ENCODE results near the gene MCFD2.

DNA sequence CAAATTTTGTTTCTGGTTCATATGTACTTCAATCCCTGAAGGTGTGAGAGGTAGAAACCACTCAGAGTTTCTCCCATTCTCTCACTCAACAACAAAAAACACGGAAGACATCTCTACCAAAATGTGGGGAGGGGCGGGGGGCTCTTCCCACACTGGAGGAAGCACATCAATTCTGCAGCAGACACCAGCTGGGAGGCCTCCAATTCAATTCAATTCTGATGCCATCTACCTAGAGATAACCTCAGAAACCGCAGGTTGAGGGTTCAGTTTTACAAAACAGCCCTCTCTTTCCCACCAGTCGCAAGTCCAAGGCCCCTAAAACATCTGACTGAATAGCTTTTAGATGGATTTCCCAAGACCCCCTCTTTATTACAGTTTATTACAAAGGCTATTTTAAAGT is 7.0 kb upstream of the MCFD2 start:
- TF ChIP-seq, protein P1, sequence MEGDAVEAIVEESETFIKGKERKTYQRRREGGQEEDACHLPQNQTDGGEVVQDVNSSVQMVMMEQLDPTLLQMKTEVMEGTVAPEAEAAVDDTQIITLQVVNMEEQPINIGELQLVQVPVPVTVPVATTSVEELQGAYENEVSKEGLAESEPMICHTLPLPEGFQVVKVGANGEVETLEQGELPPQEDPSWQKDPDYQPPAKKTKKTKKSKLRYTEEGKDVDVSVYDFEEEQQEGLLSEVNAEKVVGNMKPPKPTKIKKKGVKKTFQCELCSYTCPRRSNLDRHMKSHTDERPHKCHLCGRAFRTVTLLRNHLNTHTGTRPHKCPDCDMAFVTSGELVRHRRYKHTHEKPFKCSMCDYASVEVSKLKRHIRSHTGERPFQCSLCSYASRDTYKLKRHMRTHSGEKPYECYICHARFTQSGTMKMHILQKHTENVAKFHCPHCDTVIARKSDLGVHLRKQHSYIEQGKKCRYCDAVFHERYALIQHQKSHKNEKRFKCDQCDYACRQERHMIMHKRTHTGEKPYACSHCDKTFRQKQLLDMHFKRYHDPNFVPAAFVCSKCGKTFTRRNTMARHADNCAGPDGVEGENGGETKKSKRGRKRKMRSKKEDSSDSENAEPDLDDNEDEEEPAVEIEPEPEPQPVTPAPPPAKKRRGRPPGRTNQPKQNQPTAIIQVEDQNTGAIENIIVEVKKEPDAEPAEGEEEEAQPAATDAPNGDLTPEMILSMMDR (IDR thresholded peaks at IDR 0.05; ENCODE audit: low read length) = no peak
- TF ChIP-seq EZH2phosphoT487 (IDR thresholded peaks at IDR 0.05; ENCODE audit: low read length) = no peak

Measured in MM.1S (cell line).